Activated T-helper 1 cell treated with anti-CD3 and anti-CD28 coated beads, Interleukin-2, amount 50 U/mL, for 16 hours (primary cell): ENCODE results near the gene FFAR4.

Experiments
- DNase-seq, 2 donors: peaks; one replicate each; pipeline ENCODE4 v3.0.0-alpha.2; 2020; ENCODE audit warnings: low read depth in 1 of 2, low spot score in 1 of 2

The FFAR4 gene

GRCh38 chr10:93599335-93599734 lies 32.9 kb downstream of the FFAR4 start:
- no peak for DNase-seq

- DNase-seq = no peak
These were observed 33.3 kb downstream of the FFAR4 start for GRCh38 chr10:93599778-93600177.

- DNase-seq = no peak
These were observed 34.1 kb downstream of the FFAR4 start for GRCh38 chr10:93600446-93601145.

GRCh38 chr10:93601146-93601773 lies 34.8 kb downstream of the FFAR4 start, which contains the start of gene RBP4:
Gene RBP4 (minus strand): TSS chr10:93601235. CDS start chr10:93601028, 207 bp downstream.
- DNase-seq = no peak

DNA sequence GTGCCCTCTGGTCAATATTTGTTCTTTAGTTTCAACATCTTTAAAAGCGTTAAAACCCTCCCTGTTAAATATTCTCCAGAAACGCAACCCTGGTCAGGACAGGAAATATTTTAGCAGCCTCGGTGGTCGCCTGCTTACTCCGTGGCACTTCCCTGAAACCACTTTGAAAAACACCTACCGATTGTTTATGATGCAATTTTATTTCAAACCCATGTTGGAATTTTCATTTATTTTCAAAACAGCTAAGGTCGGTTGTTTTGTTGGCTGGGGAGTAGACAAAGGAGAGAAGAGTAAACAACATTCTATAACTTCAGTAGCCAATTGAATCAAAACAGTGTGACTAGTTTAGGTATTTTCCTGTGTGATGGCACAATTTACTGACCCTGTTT lies 35.3 kb downstream of the FFAR4 start:
- no peak for DNase-seq

GRCh38 chr10:93603023-93603422 lies 36.6 kb downstream of the FFAR4 start:
- no peak for DNase-seq

- no peak for DNase-seq
These were observed 37.7 kb downstream of the FFAR4 start for GRCh38 chr10:93604146-93604545.

DNA sequence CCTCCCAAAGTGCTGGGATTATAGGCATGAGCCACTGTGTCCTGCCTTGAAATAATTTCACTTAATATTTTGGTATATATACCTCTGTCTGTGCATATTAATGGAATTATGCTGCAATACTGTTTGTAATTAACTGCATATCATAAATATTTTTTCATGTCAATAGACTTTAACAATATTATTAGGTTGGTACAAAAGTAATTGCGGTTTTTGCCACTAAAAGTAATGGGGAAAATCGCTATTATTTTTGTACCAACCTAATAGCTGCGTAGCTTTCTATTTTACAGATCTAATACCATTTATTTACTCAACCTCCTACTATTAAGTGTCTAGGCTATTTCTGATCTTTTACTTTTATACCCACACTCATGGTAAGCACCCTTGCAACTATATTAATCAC lies 42.0 kb downstream of the FFAR4 start:
- DNase-seq = no peak

- no peak for DNase-seq
These were observed 45.8 kb downstream of the FFAR4 start, which contains the start of gene PDE6C for GRCh38 chr10:93612311-93612710. Gene PDE6C (plus strand): TSS chr10:93612537. CDS start chr10:93612726, 189 bp downstream.

- no peak for DNase-seq
These were observed 46.7 kb downstream of the FFAR4 start for GRCh38 chr10:93613126-93613525.

- no peak for DNase-seq
These were observed 47.8 kb downstream of the FFAR4 start for GRCh38 chr10:93614101-93614825.

- no peak for DNase-seq
These were observed 49.2 kb downstream of the FFAR4 start for GRCh38 chr10:93615576-93616235.

- no peak for DNase-seq
These were observed 54.5 kb downstream of the FFAR4 start for GRCh38 chr10:93620925-93621324.

DNA sequence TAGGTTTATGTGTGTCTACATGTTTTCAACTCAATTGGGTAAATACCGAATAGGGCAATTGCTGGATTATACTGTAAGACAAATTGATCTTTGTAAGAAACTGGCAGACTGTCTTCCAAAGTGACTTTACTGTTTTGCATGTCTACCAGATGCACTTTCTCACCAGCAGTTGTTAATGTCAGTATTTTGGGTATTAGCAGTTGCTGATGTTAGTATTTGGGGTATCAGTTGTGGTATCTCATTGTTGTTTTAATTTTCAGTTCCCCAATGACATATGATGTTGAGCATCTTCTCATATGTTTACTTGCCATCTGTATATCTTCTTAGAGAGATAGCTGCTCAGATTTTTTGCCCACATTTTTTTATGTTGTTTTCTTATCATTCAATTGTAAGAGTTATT lies 56.5 kb downstream of the FFAR4 start:
- DNase-seq = no peak

DNA sequence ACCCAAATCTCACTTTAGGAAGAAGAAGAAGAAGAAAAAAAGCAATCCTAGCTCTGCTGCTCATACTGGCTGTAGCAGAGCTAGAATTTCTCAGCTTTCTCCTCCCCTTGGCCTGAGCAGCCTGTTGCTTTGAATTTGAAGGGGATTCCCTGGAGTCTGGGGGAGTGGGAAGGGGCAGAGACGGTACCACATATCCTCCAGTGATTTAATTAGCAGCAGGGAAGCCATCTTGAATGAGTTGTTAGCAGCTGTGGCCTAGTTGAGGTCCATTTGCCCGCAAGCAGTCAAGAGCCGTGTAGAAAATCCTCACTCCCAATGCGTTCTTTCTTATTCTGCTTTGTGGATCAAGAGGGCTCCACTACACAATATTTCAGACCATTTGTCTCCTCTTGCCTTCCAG lies 62.4 kb downstream of the FFAR4 start:
- DNase-seq = no peak

DNA sequence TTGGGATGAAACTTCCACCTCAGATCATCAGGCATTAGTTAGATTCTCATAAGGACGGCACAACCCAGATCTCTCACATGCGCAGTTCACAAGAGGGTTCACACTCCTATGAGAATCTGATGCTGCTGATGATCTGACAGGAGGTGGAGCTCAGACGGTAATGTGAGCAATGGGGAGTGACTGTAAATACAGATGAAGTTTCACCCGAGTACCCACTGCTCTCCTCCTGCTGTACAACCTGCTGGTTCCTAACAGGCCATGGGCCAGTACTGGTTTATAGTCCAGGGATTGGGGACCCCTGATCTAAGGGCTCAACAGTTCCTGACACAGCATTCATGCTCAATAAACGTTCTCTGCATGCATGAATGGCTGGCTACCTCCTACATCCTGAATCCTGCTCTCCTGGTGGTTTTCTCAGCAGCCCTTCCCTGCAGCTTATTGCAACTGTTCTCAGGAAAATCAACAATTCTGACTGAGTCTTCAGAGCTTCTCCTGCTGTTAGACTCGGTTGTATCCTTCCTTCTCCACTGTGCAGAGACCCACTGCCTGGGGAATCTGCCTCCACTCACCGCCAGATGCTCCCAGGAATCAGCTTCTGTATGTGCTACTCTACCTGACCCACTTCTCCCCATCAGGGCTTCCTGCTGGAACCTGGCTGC lies 63.3 kb downstream of the FFAR4 start:
- DNase-seq = no peak

DNA sequence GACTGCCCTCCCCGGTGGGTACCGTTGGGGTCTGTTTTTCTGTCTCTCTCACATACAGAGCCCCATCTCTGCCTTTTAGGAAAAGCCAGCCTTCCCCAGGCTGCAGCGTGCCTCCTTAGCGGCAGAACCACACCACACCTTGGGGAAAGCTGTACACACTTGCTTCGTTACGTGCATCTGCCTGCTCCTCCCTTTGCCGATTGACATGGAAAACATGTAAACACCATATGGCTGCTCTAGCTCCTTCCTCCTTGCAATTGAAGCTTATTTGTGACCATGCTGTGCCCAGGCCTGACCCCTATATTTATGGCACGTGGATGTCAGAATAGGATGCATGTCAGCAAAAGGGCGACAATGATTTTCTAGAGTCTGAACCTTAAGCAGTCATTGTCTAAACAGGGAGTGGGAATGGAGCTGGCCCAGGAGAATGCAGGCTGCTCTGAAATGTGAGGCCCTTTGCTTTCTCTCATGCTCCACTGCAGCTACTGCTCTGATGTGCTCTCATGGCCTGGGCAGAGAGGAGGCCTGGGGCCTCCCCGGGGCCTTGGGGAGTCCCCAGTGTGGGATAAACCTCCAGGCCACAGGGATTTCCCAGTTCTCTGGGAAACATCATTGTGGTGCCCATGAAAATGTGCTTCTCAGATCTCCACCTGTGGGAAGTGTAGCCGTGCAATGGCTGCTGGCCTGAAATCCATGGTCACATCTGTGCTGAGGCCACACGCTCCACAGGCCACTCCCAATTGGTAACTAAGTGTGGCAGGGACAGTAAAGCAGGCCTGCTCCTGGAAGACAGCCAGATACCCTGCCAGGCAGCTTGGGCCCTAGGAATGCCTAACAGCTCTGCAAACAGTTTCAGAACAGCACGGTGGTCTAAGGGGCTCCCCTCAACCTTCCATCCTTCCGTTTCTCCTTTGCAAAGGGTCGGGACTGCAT lies 64.4 kb downstream of the FFAR4 start:
- no peak for DNase-seq
